ENCODE measurements around the gene CLIC6.

Gene CLIC6

DNA sequence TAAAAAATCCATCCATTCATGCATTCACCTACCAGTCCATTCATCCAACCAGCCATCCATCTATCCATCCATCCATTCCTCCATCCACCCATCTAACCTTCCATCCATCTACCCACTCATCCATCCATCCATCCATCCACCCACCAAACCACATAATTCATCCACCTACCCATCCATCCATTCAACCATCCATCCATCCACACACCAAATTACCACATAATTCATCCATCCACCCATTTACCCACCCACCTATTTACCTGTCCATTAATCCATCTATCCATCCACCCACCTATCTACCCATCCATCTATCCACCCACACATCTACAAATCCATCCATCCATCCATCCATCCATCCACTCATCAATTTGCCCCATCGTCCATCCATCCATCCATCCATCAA is 71.4 kb downstream of the CLIC6 start:
- TF ChIP-seq CREB1 (IDR thresholded peaks at IDR 0.05; ENCODE audit: low read depth) (no peak), ZBTB7A (IDR thresholded peaks at IDR 0.05; ENCODE audit: low read depth) (no peak), TAF1 (IDR thresholded peaks at IDR 0.05; ENCODE audit: low read depth) (no peak), NFIC (IDR thresholded peaks at IDR 0.05) (no peak), CEBPB (IDR thresholded peaks at IDR 0.05) (no peak), EGR1 (IDR thresholded peaks at IDR 0.05) (no peak), FOXM1 (IDR thresholded peaks at IDR 0.05; ENCODE audit: borderline replicate concordance, low read depth) (no peak), TCF12 (IDR thresholded peaks at IDR 0.05; ENCODE audit: low read depth) (no peak), TEAD4 (IDR thresholded peaks at IDR 0.05) (no peak), EP300 (IDR thresholded peaks at IDR 0.05; ENCODE audit: borderline replicate concordance) (no peak), RAD21 (IDR thresholded peaks at IDR 0.05; ENCODE audit: low read depth) (no peak), YY1 (IDR thresholded peaks at IDR 0.05; ENCODE audit: low read depth) (no peak)
- TF ChIP-seq, protein P1, sequence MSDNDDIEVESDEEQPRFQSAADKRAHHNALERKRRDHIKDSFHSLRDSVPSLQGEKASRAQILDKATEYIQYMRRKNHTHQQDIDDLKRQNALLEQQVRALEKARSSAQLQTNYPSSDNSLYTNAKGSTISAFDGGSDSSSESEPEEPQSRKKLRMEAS (IDR thresholded peaks at IDR 0.05), result no peak
- TF ChIP-seq, protein P2, sequence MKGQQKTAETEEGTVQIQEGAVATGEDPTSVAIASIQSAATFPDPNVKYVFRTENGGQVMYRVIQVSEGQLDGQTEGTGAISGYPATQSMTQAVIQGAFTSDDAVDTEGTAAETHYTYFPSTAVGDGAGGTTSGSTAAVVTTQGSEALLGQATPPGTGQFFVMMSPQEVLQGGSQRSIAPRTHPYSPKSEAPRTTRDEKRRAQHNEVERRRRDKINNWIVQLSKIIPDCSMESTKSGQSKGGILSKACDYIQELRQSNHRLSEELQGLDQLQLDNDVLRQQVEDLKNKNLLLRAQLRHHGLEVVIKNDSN (IDR thresholded peaks at IDR 0.05), result no peak
- TF ChIP-seq, protein P3, sequence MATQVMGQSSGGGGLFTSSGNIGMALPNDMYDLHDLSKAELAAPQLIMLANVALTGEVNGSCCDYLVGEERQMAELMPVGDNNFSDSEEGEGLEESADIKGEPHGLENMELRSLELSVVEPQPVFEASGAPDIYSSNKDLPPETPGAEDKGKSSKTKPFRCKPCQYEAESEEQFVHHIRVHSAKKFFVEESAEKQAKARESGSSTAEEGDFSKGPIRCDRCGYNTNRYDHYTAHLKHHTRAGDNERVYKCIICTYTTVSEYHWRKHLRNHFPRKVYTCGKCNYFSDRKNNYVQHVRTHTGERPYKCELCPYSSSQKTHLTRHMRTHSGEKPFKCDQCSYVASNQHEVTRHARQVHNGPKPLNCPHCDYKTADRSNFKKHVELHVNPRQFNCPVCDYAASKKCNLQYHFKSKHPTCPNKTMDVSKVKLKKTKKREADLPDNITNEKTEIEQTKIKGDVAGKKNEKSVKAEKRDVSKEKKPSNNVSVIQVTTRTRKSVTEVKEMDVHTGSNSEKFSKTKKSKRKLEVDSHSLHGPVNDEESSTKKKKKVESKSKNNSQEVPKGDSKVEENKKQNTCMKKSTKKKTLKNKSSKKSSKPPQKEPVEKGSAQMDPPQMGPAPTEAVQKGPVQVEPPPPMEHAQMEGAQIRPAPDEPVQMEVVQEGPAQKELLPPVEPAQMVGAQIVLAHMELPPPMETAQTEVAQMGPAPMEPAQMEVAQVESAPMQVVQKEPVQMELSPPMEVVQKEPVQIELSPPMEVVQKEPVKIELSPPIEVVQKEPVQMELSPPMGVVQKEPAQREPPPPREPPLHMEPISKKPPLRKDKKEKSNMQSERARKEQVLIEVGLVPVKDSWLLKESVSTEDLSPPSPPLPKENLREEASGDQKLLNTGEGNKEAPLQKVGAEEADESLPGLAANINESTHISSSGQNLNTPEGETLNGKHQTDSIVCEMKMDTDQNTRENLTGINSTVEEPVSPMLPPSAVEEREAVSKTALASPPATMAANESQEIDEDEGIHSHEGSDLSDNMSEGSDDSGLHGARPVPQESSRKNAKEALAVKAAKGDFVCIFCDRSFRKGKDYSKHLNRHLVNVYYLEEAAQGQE (IDR thresholded peaks at IDR 0.05; ENCODE audit: low read depth), result no peak

GRCh38 chr21:34743285-34743684 is 74.5 kb downstream of the CLIC6 start:
- TF ChIP-seq TEAD4 (IDR thresholded peaks at IDR 0.05) (no peak), FOXM1 (IDR thresholded peaks at IDR 0.05; ENCODE audit: borderline replicate concordance, low read depth) (no peak), TAF1 (IDR thresholded peaks at IDR 0.05; ENCODE audit: low read depth) (no peak), RAD21 (IDR thresholded peaks at IDR 0.05; ENCODE audit: low read depth) (no peak), CEBPB (IDR thresholded peaks at IDR 0.05) (no peak), CREB1 (IDR thresholded peaks at IDR 0.05; ENCODE audit: low read depth) (no peak), YY1 (IDR thresholded peaks at IDR 0.05; ENCODE audit: low read depth) (no peak), NFIC (IDR thresholded peaks at IDR 0.05) (no peak), TCF12 (IDR thresholded peaks at IDR 0.05; ENCODE audit: low read depth) (no peak)
- TF ChIP-seq, protein P2 (IDR thresholded peaks at IDR 0.05), result no peak
- TF ChIP-seq, protein P3 (IDR thresholded peaks at IDR 0.05; ENCODE audit: low read depth), result no peak
- TF ChIP-seq, protein P1 (IDR thresholded peaks at IDR 0.05), result no peak

DNA sequence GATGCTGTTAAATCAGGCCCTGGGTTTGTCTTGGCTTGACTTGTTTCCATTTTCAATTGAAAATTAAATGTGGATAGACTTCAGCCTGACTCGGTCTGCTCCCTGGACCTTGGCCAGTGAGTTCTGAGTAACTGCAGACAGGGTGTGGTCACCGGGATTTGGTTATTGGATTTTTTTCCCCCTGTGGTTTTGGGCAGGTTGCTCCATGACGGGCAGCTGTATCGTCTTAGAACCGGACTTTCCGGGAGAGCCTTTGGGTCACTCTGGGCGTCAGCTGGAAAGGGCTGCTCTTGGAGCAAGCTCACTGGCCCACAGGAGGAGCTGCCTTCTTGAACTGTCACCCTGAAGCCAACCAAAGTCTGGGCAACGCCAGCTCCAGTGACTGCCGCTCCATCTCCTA is 75.0 kb downstream of the CLIC6 start:
- TF ChIP-seq EGR1 (IDR thresholded peaks at IDR 0.05), result no peak
- TF ChIP-seq, protein P1 (IDR thresholded peaks at IDR 0.05), result no peak
- TF ChIP-seq, protein P3 (IDR thresholded peaks at IDR 0.05; ENCODE audit: low read depth), result no peak
- TF ChIP-seq NFIC (IDR thresholded peaks at IDR 0.05), result no peak
- no peak for TF ChIP-seq FOXM1 (IDR thresholded peaks at IDR 0.05; ENCODE audit: borderline replicate concordance, low read depth)
- no peak for TF ChIP-seq EP300 (IDR thresholded peaks at IDR 0.05; ENCODE audit: borderline replicate concordance)
- no peak for TF ChIP-seq CEBPB (IDR thresholded peaks at IDR 0.05)
- TF ChIP-seq RAD21 (IDR thresholded peaks at IDR 0.05; ENCODE audit: low read depth), result no peak
- no peak for TF ChIP-seq ZBTB7A (IDR thresholded peaks at IDR 0.05; ENCODE audit: low read depth)
- TF ChIP-seq TEAD4 (IDR thresholded peaks at IDR 0.05), result no peak
- TF ChIP-seq TAF1 (IDR thresholded peaks at IDR 0.05; ENCODE audit: low read depth), result no peak
- no peak for TF ChIP-seq CREB1 (IDR thresholded peaks at IDR 0.05; ENCODE audit: low read depth)
- no peak for TF ChIP-seq TCF12 (IDR thresholded peaks at IDR 0.05; ENCODE audit: low read depth)
- TF ChIP-seq YY1 (IDR thresholded peaks at IDR 0.05; ENCODE audit: low read depth), result no peak
- TF ChIP-seq, protein P2 (IDR thresholded peaks at IDR 0.05), result no peak
